ENCODE data around the gene JADE2.

GRCh38 chr5:134567641-134568336 lies 42.3 kb downstream of the JADE2 start:
- TF ChIP-seq CTCF (IDR thresholded peaks at IDR 0.05; ENCODE audit: extremely low read depth in 1 of 2, insufficient read depth in 1 of 2, low read depth in 1 of 2, low read length in 2 of 2), result no peak
- peak; percentile 81 for TF ChIP-seq POLR2AphosphoS5 (IDR thresholded peaks at IDR 0.05; ENCODE audit: insufficient read depth, low read depth, low read length)
- no peak for TF ChIP-seq MAX (IDR thresholded peaks at IDR 0.05; ENCODE audit: insufficient read depth, insufficient read length)
- TF ChIP-seq EZH2 (IDR thresholded peaks at IDR 0.05; ENCODE audit: borderline replicate concordance, low read depth, low read length, severe bottlenecking), result no peak
- peak; percentile 18 for TF ChIP-seq POLR2A (IDR thresholded peaks at IDR 0.05; ENCODE audit: low read depth, low read length)
- peak; percentile 30 for TF ChIP-seq JUN (IDR thresholded peaks at IDR 0.05; ENCODE audit: borderline replicate concordance, insufficient read depth, insufficient read length, low read depth)
- TF ChIP-seq GATA2 (IDR thresholded peaks at IDR 0.05; ENCODE audit: insufficient read depth, insufficient read length, low read depth, low read length), result peak; percentile 34
- peak; percentile 43 for TF ChIP-seq MYC (IDR thresholded peaks at IDR 0.05; ENCODE audit: low read depth, low read length)
